Measurements from ENCODE around the gene CMTM7. TPM values are rescaled to one million over a fixed set of nuclear protein-coding genes. Genes with fewer than 3 reads are reported as not detected.
A peak's percentile ranks its signal among the peaks of the same experiment; 100 is the strongest.

Gene CMTM7
- total and polyA plus RNA-seq, 9 of the 15 experiments (the other 6 are each of a cell fraction or from before 2014, with no cell fraction given) = 0.03 to 1.6 (median 0.42) TPM; not detected in 4

- H4K20me1 ChIP-seq (replicated peaks; ENCODE audit: control insufficient read depth, insufficient read depth, low read length) = no peaks in the 10 kb centered on the region; the same call in 1 of the 2 replicates
- CTCF ChIA-PET (ENCODE audit: low intra/inter-chr PET ratio) = no interaction called here
- DNase-seq (ENCODE audit: extremely low read depth in 1 of 4, low spot score in 3 of 4) (no peak), ATAC-seq (no peak), FAIRE-seq (no peak)
- H3K4me3 ChIP-seq = no peak overlapping the region
- intact Hi-C loops (cut with micrococcal nuclease) = loop anchor here (5.0 to 10.0 kb wide), 2 partner anchors 172 to 295 kb away; no protein-coding TSS in a partner anchor
- H3K9me1 ChIP-seq (ENCODE audit: control insufficient read depth, insufficient read depth, low read length) = no peaks in the 10 kb centered on the region
- TF ChIP-seq KLF13 (tag; IDR thresholded peaks at IDR 0.05; ENCODE audit: borderline replicate concordance, low read depth) (no peak), TCFL5 (CRISPR knock-in tag; conservative IDR thresholded peaks at IDR 0.05) (no peak)
- TF ChIP-seq, protein P1, sequence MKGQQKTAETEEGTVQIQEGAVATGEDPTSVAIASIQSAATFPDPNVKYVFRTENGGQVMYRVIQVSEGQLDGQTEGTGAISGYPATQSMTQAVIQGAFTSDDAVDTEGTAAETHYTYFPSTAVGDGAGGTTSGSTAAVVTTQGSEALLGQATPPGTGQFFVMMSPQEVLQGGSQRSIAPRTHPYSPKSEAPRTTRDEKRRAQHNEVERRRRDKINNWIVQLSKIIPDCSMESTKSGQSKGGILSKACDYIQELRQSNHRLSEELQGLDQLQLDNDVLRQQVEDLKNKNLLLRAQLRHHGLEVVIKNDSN (CRISPR knock-in tag; IDR thresholded peaks at IDR 0.05) = 0 out of 2 replicates have a peak, but pooled peaks have one; percentile 12
- TF ChIP-seq, protein P2, sequence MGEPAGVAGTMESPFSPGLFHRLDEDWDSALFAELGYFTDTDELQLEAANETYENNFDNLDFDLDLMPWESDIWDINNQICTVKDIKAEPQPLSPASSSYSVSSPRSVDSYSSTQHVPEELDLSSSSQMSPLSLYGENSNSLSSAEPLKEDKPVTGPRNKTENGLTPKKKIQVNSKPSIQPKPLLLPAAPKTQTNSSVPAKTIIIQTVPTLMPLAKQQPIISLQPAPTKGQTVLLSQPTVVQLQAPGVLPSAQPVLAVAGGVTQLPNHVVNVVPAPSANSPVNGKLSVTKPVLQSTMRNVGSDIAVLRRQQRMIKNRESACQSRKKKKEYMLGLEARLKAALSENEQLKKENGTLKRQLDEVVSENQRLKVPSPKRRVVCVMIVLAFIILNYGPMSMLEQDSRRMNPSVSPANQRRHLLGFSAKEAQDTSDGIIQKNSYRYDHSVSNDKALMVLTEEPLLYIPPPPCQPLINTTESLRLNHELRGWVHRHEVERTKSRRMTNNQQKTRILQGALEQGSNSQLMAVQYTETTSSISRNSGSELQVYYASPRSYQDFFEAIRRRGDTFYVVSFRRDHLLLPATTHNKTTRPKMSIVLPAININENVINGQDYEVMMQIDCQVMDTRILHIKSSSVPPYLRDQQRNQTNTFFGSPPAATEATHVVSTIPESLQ (CRISPR knock-in tag; IDR thresholded peaks at IDR 0.05) = no peak
- 0 out of 3 replicates have a peak, but pooled peaks cover 3% of the 10 kb centered on the region for H3K36me3 ChIP-seq (ENCODE audit: control insufficient read depth, insufficient read depth, low read length)
- in situ Hi-C loops (cut with MboI) = no loop called here
- POLR2A ChIA-PET = interaction anchor here (0.9 to 1.0 kb wide), 2 partner anchors 9 to 13 kb away, joined by 3 to 4 read pairs; no protein-coding TSS in a partner anchor
- H3K27me3 ChIP-seq (ENCODE audit: control insufficient read depth in 2 of 2, insufficient read depth in 2 of 2, low read length in 2 of 2) = no peaks in the 10 kb centered on the region
- no peak overlapping the region for H3K4me2 ChIP-seq (ENCODE audit: insufficient read depth, low read length)
- peaks cover 0 to 7% of the 10 kb centered on the region in 2 experiments; a peak in 2 of 5 replicates for H3K4me1 ChIP-seq (replicated peaks in 1 of 2; ENCODE audit: control insufficient read depth in 2 of 2, insufficient read depth in 2 of 2, low read length in 2 of 2)
- WGBS (ENCODE audit: insufficient coverage, low coverage, missing lambda C conversion rate) = 60% methylated on average over 7 of the region's 7 CpGs
- H3K9me3 ChIP-seq (replicated peaks; ENCODE audit: control insufficient read depth, insufficient read depth, low read depth, low read length) = no peaks in the 10 kb centered on the region
- H3K79me2 ChIP-seq (ENCODE audit: control insufficient read depth, insufficient read depth, low read length) = no peaks in the 10 kb centered on the region
- no peak overlapping the region for H3K27ac ChIP-seq (ENCODE audit: extremely low read depth, low read depth, low read length)
- H2AFZ ChIP-seq (ENCODE audit: low read depth, low read length) = no peak overlapping the region
- no TSS peak for BruUV-seq (replicated peaks)
- H3K9ac ChIP-seq (ENCODE audit: insufficient read depth in 1 of 2, low read depth in 2 of 2, low read length in 2 of 2) = peak overlapping the region in 1 of 2 experiments; percentile 8; a peak in 1 of 4 replicates
Observed at GRCh38 chr3:32469151-32469874, 77.7 kb downstream of the CMTM7 start.

Data from K562 (cell line).